H9 (cell line): Measurements from ENCODE around the gene SPOUT1. TPM values are rescaled to one million over a fixed set of nuclear protein-coding genes. Genes with fewer than 3 reads are reported as not detected.

Experiments used
- DNase-seq: peaks from one replicate; pipeline ENCODE4 v3.0.0-alpha.2; 2017
- H2AFZ ChIP-seq: one replicate; pipeline ENCODE4 v1.6.1; 2013; ENCODE audit warnings: mild to moderate bottlenecking, low read length, control low read depth, moderate library complexity
- H2AK5ac ChIP-seq: 2 replicates; pipeline ENCODE4 v1.6.1; 2013; ENCODE audit warnings: low read length, control low read depth, mixed read lengths; ENCODE audit not compliant: insufficient read length
- H2BK120ac ChIP-seq: one replicate; pipeline ENCODE4 v1.6.1; 2013; ENCODE audit warnings: low read depth, mild to moderate bottlenecking, low read length, control low read depth, inconsistent platforms; ENCODE audit not compliant: poor library complexity, severe bottlenecking
- H2BK12ac ChIP-seq: 2 replicates; pipeline ENCODE4 v1.6.1; 2013; ENCODE audit warnings: low read length, control low read depth, mixed read lengths, low read depth; ENCODE audit not compliant: insufficient read length
- H2BK15ac ChIP-seq: 2 replicates; pipeline ENCODE4 v1.6.1; 2013; ENCODE audit warnings: low read depth, low read length, control low read depth
- H2BK20ac ChIP-seq: one replicate; pipeline ENCODE4 v1.6.1; 2013; ENCODE audit warnings: low read depth, mild to moderate bottlenecking, low read length, control low read depth, inconsistent platforms; ENCODE audit not compliant: poor library complexity, severe bottlenecking
- H2BK5ac ChIP-seq: 2 replicates; pipeline ENCODE4 v1.6.1; 2013; ENCODE audit warnings: low read length, control low read depth, mixed read lengths; ENCODE audit not compliant: insufficient read length
- H3K14ac ChIP-seq: 2 replicates; pipeline ENCODE4 v1.6.1; 2013; ENCODE audit warnings: low read length, control low read depth; ENCODE audit not compliant: insufficient read depth
- H3K18ac ChIP-seq: 2 replicates; pipeline ENCODE4 v1.6.1; 2013; ENCODE audit warnings: low read depth, mild to moderate bottlenecking, mixed read lengths, low read length, control low read depth; ENCODE audit not compliant: insufficient read length
- H3K23ac ChIP-seq: 2 replicates; pipeline ENCODE4 v1.6.1; 2013; ENCODE audit warnings: low read length, control low read depth, mixed read lengths, low read depth; ENCODE audit not compliant: insufficient read length
- H3K23me2 ChIP-seq: 2 replicates; pipeline ENCODE4 v1.6.1; 2013; ENCODE audit warnings: low read depth, mild to moderate bottlenecking, mixed read lengths, low read length, control low read depth; ENCODE audit not compliant: insufficient read length, poor library complexity, severe bottlenecking
- H3K27ac ChIP-seq: 2 replicates; pipeline ENCODE4 v1.5.1; 2013; ENCODE audit warnings: low read length, control low read depth, mixed read lengths, low read depth; ENCODE audit not compliant: insufficient read length
- H3K27me3 ChIP-seq: 2 replicates; pipeline ENCODE4 v1.6.1; 2013; ENCODE audit warnings: low read length, control low read depth, inconsistent platforms; ENCODE audit not compliant: insufficient read depth
- H3K4ac ChIP-seq: 2 replicates; pipeline ENCODE4 v1.6.1; 2013; ENCODE audit warnings: low read depth, mild to moderate bottlenecking, control low read depth, inconsistent platforms, low read length, moderate library complexity
- H3K4me1 ChIP-seq: 2 replicates; pipeline ENCODE4 v1.6.1; 2013; ENCODE audit warnings: low read length, control low read depth, inconsistent platforms; ENCODE audit not compliant: insufficient read depth
- H3K4me2 ChIP-seq: 2 replicates; pipeline ENCODE4 v1.6.1; 2013; ENCODE audit warnings: low read length, control low read depth, mixed read lengths; ENCODE audit not compliant: insufficient read length, insufficient read depth
- H3K56ac ChIP-seq: 2 replicates; pipeline ENCODE4 v1.6.1; 2013; ENCODE audit warnings: low read depth, mild to moderate bottlenecking, mixed read lengths, low read length, control low read depth; ENCODE audit not compliant: insufficient read length
- H3K79me1 ChIP-seq: 2 replicates; pipeline ENCODE4 v1.6.1; 2013; ENCODE audit warnings: low read depth, mild to moderate bottlenecking, moderate library complexity, low read length, control low read depth, inconsistent platforms; ENCODE audit not compliant: insufficient read depth, poor library complexity, severe bottlenecking
- H3K79me2 ChIP-seq: 2 replicates; pipeline ENCODE4 v1.6.1; 2013; ENCODE audit warnings: low read length, control low read depth, inconsistent platforms; ENCODE audit not compliant: insufficient read depth
- H3K9ac ChIP-seq: 2 replicates; pipeline ENCODE4 v1.6.1; 2013; ENCODE audit warnings: low read length, control low read depth, mixed read lengths; ENCODE audit not compliant: insufficient read length; ENCODE audit errors: extremely low read depth
- H3K9me3 ChIP-seq: one replicate; pipeline ENCODE4 v1.6.1; 2013; ENCODE audit warnings: low read depth, low read length, inconsistent platforms; ENCODE audit not compliant: control insufficient read depth
- H3T11ph ChIP-seq: one replicate; pipeline ENCODE4 v1.6.1; 2013; ENCODE audit warnings: mild to moderate bottlenecking, low read length, control low read depth, inconsistent platforms
- H4K20me1 ChIP-seq: one replicate; pipeline ENCODE4 v1.6.1; 2013; ENCODE audit not compliant: control insufficient read depth, insufficient read length, insufficient read depth
- H4K5ac ChIP-seq: 2 replicates; pipeline ENCODE4 v1.6.1; 2013; ENCODE audit warnings: low read depth, mild to moderate bottlenecking, mixed read lengths, low read length, control low read depth; ENCODE audit not compliant: insufficient read length
- H4K8ac ChIP-seq: replicated peaks from 2 replicates; pipeline ENCODE4 v1.6.1; 2013; ENCODE audit warnings: low read length, control low read depth, mixed read lengths, low read depth; ENCODE audit not compliant: insufficient read length
- H4K91ac ChIP-seq: 2 replicates; pipeline ENCODE4 v1.6.1; 2013; ENCODE audit warnings: low read depth, mild to moderate bottlenecking, moderate library complexity, mixed read lengths, low read length, control low read depth; ENCODE audit not compliant: insufficient read length
- H3K27ac Mint-ChIP-seq, 3 experiments: 2 replicates in 2 of 3; 3 replicates in 1 of 3; pipeline ENCODE4 v1.8.0; 2020 to 2021; ENCODE audit warnings: mixed read lengths in 3 of 3, mild to moderate bottlenecking in 1 of 3, moderate library complexity in 1 of 3
- H3K27me3 Mint-ChIP-seq: 2 replicates; pipeline ENCODE4 v1.8.0; 2021; ENCODE audit warnings: low read depth, mild to moderate bottlenecking, moderate library complexity, mixed read lengths
- H3K36me3 Mint-ChIP-seq, 3 experiments: 2 replicates in 2 of 3; 3 replicates in 1 of 3; pipeline ENCODE4 v1.8.0; 2020 to 2021; ENCODE audit warnings: low read depth in 3 of 3, mixed read lengths in 3 of 3; ENCODE audit not compliant: insufficient read depth in 1 of 3
- H3K4me1 Mint-ChIP-seq, 2 experiments: 2 replicates each; pipeline ENCODE4 v1.8.0; 2020; ENCODE audit warnings: mixed read lengths in 2 of 2
- H3K4me3 Mint-ChIP-seq, 2 experiments: 2 replicates in 1 of 2; 3 replicates in 1 of 2; pipeline ENCODE4 v1.8.0; 2020 to 2021; ENCODE audit warnings: mild to moderate bottlenecking in 2 of 2, mixed read lengths in 2 of 2, moderate library complexity in 1 of 2
- H3K9me3 Mint-ChIP-seq, 2 experiments: 2 replicates in 1 of 2; 3 replicates in 1 of 2; pipeline ENCODE4 v1.8.0; 2020; ENCODE audit warnings: mild to moderate bottlenecking in 2 of 2, mixed read lengths in 2 of 2, moderate library complexity in 1 of 2
- WGBS: extraction: QIAGEN DNeasy Blood & Tissue Kit; methylation state at CpG from one replicate; pipeline ENCODE4 v1.1.7; 2013; ENCODE audit warnings: missing lambda C conversion rate, low lambda C conversion rate, mixed read lengths; ENCODE audit not compliant: insufficient read length; ENCODE audit errors: extremely low coverage; 5-methylcytosine and 5-hydroxymethylcytosine counted together
- total RNA-seq: library from RNA; stranded (reverse); gene quantifications from 2 replicates; pipeline ENCODE4 v1.2.1, GENCODE V29; 2021
- TF ChIP-seq, protein P1 (sequence below): fragments of 200-600 bp; sonication (generic); conservative IDR thresholded peaks from 3 replicates; pipeline ENCODE4 v1.8.0; 2021; ENCODE audit warnings: antibody characterized with exemption, mild to moderate bottlenecking

The SPOUT1 gene
- total RNA-seq, 1 experiment from 2014 or later, result 86.3 TPM

DNA sequence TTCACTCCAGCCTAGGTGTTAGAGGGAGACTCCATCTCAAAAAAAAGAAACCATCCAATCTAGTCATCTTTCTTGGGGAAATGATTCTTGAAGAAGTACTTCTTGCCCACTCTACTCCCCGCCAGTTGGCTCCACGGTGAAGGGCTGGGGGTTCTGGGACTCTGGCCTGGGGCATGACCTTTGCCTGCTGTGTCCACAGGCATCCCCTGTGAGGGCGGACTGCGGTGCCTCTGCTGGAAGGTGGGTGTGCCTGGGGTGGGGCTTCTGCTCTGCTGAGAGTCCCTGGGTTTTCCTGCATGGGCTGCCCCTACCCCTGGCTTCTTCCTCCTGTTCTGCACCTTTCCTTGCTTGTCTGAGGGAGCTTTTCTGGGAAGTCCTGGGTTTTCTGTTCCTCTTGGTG is 39.1 kb downstream of the SPOUT1 start:
- Histone ChIP-seq H3K18ac (no peak overlapping the region), H2BK120ac (no peak overlapping the region), H2BK15ac (no peak overlapping the region), H3K4ac (no peak overlapping the region), H3K9ac (no peak overlapping the region), H4K8ac (no peak overlapping the region), H3K56ac (no peak overlapping the region), H3K23ac (no peak overlapping the region), H3K14ac (no peak overlapping the region), H2BK20ac (no peak overlapping the region), H3K27me3 (no peaks in the 10 kb centered on the region), H3K4me1 (no peaks in the 10 kb centered on the region), H3K79me2 (no peaks in the 10 kb centered on the region), H2BK12ac (no peak overlapping the region), H3T11ph (no peak overlapping the region), H4K5ac (no peak overlapping the region), H3K79me1 (peaks cover 4% of the 10 kb centered on the region), H2AK5ac (no peak overlapping the region), H4K20me1 (no peaks in the 10 kb centered on the region), H3K23me2 (peaks cover 5% of the 10 kb centered on the region), H3K4me2 (no peak overlapping the region), H3K9me3 (no peaks in the 10 kb centered on the region), H3K27ac (no peak overlapping the region), H2BK5ac (no peak overlapping the region), H2AFZ (no peak overlapping the region), H4K91ac (no peak overlapping the region)
- Mint-ChIP-seq H3K27me3 (no peaks in the 10 kb centered on the region; the same call in 1 of the 2 replicates), H3K9me3 (peaks cover 0 to 1% of the 10 kb centered on the region in 2 experiments; a peak in 1 of 5 replicates), H3K4me1 (peaks cover 5 to 6% of the 10 kb centered on the region in 2 experiments; a peak in 3 of 4 replicates), H3K27ac (no peak overlapping the region), H3K36me3 (peaks cover 4 to 35% (median 27%) of the 10 kb centered on the region in 3 experiments; a peak in 6 of 7 replicates), H3K4me3 (no peak overlapping the region)
- no CpG with 5 or more reads among the region's 4 CpGs for WGBS
- TF ChIP-seq, protein P1, sequence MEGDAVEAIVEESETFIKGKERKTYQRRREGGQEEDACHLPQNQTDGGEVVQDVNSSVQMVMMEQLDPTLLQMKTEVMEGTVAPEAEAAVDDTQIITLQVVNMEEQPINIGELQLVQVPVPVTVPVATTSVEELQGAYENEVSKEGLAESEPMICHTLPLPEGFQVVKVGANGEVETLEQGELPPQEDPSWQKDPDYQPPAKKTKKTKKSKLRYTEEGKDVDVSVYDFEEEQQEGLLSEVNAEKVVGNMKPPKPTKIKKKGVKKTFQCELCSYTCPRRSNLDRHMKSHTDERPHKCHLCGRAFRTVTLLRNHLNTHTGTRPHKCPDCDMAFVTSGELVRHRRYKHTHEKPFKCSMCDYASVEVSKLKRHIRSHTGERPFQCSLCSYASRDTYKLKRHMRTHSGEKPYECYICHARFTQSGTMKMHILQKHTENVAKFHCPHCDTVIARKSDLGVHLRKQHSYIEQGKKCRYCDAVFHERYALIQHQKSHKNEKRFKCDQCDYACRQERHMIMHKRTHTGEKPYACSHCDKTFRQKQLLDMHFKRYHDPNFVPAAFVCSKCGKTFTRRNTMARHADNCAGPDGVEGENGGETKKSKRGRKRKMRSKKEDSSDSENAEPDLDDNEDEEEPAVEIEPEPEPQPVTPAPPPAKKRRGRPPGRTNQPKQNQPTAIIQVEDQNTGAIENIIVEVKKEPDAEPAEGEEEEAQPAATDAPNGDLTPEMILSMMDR, result no peak
- no peak for DNase-seq
